ENCODE measurements around the gene SH3BGRL2. TPM values are rescaled to one million over a fixed set of nuclear protein-coding genes. Genes with fewer than 3 reads are reported as not detected.

The SH3BGRL2 gene
- total and polyA plus RNA-seq, 2 experiments from 2014 or later = 8.4 to 24.5 TPM

DNA sequence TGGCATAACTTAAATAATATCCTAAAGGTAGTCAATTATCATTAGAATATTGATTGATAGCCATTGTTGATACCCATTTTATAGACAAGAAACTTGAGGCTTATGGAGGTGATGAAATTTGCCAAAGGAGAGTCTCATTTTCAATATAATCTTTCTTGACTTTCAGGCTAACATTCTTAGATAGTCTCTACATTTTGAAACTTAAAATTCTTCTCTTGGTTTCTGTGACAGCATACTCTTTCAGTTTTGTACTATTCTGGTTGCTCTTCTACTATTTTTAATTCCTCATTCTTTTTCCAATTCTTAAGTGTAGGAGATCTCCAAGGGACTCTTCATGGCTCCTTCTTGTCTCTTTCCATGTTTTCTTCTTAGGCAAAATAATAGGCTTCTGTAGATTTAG is 3.7 kb upstream of the SH3BGRL2 start:
- no peak overlapping the region for H3K4me3 ChIP-seq
- H3K27ac ChIP-seq (ENCODE audit: low read depth) = no peak overlapping the region
- H3K4me1 ChIP-seq (ENCODE audit: insufficient read depth) = peaks cover 13% of the 10 kb centered on the region
- Mint-ChIP-seq H3K4me3 (no peak overlapping the region), H3K27ac (no peak overlapping the region), H3K27me3 (ENCODE audit: insufficient read depth, low read depth, poor library complexity) (peaks cover 7% of the 10 kb centered on the region), H3K4me1 (peaks cover 5% of the 10 kb centered on the region; the same call in 2 of the 3 replicates), H3K9me3 (no peaks in the 10 kb centered on the region), H3K36me3 (ENCODE audit: low read depth) (no peaks in the 10 kb centered on the region)
- no peaks in the 10 kb centered on the region for H4K20me1 ChIP-seq (replicated peaks; ENCODE audit: insufficient read depth)
- no peaks in the 10 kb centered on the region for H3K36me3 ChIP-seq (ENCODE audit: insufficient read depth)
- no peak overlapping the region for H3K4me2 ChIP-seq
- H3K27me3 ChIP-seq (ENCODE audit: insufficient read depth) = peaks cover 24% of the 10 kb centered on the region
- no peak overlapping the region for H2AFZ ChIP-seq
- ATAC-seq = no peak
- H3K9me2 ChIP-seq (ENCODE audit: insufficient read depth) = no peaks in the 10 kb centered on the region
- H3K79me2 ChIP-seq (replicated peaks; ENCODE audit: insufficient read depth) = no peaks in the 10 kb centered on the region
- H3F3A ChIP-seq (replicated peaks; ENCODE audit: low read depth) = no peaks in the 10 kb centered on the region
- DNase-seq (ENCODE audit: low spot score) = no peak
- TF ChIP-seq, protein P1, sequence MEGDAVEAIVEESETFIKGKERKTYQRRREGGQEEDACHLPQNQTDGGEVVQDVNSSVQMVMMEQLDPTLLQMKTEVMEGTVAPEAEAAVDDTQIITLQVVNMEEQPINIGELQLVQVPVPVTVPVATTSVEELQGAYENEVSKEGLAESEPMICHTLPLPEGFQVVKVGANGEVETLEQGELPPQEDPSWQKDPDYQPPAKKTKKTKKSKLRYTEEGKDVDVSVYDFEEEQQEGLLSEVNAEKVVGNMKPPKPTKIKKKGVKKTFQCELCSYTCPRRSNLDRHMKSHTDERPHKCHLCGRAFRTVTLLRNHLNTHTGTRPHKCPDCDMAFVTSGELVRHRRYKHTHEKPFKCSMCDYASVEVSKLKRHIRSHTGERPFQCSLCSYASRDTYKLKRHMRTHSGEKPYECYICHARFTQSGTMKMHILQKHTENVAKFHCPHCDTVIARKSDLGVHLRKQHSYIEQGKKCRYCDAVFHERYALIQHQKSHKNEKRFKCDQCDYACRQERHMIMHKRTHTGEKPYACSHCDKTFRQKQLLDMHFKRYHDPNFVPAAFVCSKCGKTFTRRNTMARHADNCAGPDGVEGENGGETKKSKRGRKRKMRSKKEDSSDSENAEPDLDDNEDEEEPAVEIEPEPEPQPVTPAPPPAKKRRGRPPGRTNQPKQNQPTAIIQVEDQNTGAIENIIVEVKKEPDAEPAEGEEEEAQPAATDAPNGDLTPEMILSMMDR (conservative IDR thresholded peaks at IDR 0.05; ENCODE audit: low read depth in 2 of 2) = no peak
- no peak for TF ChIP-seq JUNB (IDR thresholded peaks at IDR 0.05; ENCODE audit: unreplicated experiment)
- no peak for TF ChIP-seq CREB1 (CRISPR knock-in tag; IDR thresholded peaks at IDR 0.05; ENCODE audit: low read depth)
- no peak for TF ChIP-seq STAT1 (IDR thresholded peaks at IDR 0.05; ENCODE audit: unreplicated experiment)
- TF ChIP-seq, protein P2, sequence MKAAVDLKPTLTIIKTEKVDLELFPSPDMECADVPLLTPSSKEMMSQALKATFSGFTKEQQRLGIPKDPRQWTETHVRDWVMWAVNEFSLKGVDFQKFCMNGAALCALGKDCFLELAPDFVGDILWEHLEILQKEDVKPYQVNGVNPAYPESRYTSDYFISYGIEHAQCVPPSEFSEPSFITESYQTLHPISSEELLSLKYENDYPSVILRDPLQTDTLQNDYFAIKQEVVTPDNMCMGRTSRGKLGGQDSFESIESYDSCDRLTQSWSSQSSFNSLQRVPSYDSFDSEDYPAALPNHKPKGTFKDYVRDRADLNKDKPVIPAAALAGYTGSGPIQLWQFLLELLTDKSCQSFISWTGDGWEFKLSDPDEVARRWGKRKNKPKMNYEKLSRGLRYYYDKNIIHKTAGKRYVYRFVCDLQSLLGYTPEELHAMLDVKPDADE (IDR thresholded peaks at IDR 0.05) = no peak
- TF ChIP-seq ZNF331 (CRISPR knock-in tag; IDR thresholded peaks at IDR 0.05; ENCODE audit: low read depth) = no peak
- no peak for TF ChIP-seq EZH2 (IDR thresholded peaks at IDR 0.05; ENCODE audit: low read depth, unreplicated experiment)
- no peak for TF ChIP-seq NANOG (IDR thresholded peaks at IDR 0.05; ENCODE audit: borderline replicate concordance)
- TF ChIP-seq, protein P3, sequence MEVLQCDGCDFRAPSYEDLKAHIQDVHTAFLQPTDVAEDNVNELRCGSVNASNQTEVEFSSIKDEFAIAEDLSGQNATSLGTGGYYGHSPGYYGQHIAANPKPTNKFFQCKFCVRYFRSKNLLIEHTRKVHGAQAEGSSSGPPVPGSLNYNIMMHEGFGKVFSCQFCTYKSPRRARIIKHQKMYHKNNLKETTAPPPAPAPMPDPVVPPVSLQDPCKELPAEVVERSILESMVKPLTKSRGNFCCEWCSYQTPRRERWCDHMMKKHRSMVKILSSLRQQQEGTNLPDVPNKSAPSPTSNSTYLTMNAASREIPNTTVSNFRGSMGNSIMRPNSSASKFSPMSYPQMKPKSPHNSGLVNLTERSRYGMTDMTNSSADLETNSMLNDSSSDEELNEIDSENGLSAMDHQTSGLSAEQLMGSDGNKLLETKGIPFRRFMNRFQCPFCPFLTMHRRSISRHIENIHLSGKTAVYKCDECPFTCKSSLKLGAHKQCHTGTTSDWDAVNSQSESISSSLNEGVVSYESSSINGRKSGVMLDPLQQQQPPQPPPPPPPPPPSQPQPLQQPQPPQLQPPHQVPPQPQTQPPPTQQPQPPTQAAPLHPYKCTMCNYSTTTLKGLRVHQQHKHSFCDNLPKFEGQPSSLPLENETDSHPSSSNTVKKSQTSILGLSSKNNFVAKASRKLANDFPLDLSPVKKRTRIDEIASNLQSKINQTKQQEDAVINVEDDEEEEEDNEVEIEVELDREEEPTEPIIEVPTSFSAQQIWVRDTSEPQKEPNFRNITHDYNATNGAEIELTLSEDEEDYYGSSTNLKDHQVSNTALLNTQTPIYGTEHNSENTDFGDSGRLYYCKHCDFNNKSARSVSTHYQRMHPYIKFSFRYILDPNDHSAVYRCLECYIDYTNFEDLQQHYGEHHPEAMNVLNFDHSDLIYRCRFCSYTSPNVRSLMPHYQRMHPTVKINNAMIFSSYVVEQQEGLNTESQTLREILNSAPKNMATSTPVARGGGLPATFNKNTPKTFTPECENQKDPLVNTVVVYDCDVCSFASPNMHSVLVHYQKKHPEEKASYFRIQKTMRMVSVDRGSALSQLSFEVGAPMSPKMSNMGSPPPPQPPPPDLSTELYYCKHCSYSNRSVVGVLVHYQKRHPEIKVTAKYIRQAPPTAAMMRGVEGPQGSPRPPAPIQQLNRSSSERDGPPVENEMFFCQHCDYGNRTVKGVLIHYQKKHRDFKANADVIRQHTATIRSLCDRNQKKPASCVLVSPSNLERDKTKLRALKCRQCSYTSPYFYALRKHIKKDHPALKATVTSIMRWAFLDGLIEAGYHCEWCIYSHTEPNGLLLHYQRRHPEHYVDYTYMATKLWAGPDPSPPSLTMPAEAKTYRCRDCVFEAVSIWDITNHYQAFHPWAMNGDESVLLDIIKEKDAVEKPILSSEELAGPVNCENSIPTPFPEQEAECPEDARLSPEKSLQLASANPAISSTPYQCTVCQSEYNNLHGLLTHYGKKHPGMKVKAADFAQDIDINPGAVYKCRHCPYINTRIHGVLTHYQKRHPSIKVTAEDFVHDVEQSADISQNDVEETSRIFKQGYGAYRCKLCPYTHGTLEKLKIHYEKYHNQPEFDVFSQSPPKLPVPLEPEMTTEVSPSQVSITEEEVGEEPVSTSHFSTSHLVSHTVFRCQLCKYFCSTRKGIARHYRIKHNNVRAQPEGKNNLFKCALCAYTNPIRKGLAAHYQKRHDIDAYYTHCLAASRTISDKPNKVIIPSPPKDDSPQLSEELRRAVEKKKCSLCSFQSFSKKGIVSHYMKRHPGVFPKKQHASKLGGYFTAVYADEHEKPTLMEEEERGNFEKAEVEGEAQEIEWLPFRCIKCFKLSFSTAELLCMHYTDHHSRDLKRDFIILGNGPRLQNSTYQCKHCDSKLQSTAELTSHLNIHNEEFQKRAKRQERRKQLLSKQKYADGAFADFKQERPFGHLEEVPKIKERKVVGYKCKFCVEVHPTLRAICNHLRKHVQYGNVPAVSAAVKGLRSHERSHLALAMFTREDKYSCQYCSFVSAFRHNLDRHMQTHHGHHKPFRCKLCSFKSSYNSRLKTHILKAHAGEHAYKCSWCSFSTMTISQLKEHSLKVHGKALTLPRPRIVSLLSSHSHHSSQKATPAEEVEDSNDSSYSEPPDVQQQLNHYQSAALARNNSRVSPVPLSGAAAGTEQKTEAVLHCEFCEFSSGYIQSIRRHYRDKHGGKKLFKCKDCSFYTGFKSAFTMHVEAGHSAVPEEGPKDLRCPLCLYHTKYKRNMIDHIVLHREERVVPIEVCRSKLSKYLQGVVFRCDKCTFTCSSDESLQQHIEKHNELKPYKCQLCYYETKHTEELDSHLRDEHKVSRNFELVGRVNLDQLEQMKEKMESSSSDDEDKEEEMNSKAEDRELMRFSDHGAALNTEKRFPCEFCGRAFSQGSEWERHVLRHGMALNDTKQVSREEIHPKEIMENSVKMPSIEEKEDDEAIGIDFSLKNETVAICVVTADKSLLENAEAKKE (CRISPR knock-in tag; IDR thresholded peaks at IDR 0.05) = no peak
- TF ChIP-seq ZNF114 (CRISPR knock-in tag; IDR thresholded peaks at IDR 0.05) = no peak
- no peak for TF ChIP-seq POLR2AphosphoS5 (IDR thresholded peaks at IDR 0.05; ENCODE audit: low read depth)
- TF ChIP-seq, protein P4, sequence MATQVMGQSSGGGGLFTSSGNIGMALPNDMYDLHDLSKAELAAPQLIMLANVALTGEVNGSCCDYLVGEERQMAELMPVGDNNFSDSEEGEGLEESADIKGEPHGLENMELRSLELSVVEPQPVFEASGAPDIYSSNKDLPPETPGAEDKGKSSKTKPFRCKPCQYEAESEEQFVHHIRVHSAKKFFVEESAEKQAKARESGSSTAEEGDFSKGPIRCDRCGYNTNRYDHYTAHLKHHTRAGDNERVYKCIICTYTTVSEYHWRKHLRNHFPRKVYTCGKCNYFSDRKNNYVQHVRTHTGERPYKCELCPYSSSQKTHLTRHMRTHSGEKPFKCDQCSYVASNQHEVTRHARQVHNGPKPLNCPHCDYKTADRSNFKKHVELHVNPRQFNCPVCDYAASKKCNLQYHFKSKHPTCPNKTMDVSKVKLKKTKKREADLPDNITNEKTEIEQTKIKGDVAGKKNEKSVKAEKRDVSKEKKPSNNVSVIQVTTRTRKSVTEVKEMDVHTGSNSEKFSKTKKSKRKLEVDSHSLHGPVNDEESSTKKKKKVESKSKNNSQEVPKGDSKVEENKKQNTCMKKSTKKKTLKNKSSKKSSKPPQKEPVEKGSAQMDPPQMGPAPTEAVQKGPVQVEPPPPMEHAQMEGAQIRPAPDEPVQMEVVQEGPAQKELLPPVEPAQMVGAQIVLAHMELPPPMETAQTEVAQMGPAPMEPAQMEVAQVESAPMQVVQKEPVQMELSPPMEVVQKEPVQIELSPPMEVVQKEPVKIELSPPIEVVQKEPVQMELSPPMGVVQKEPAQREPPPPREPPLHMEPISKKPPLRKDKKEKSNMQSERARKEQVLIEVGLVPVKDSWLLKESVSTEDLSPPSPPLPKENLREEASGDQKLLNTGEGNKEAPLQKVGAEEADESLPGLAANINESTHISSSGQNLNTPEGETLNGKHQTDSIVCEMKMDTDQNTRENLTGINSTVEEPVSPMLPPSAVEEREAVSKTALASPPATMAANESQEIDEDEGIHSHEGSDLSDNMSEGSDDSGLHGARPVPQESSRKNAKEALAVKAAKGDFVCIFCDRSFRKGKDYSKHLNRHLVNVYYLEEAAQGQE (IDR thresholded peaks at IDR 0.05; ENCODE audit: unreplicated experiment) = no peak
- TF ChIP-seq EZH2phosphoT487 (IDR thresholded peaks at IDR 0.05; ENCODE audit: unreplicated experiment) = no peak
